Lung microvascular endothelial cell (primary cell): ENCODE data around the gene ADRA2B. TPM values are rescaled to one million over a fixed set of nuclear protein-coding genes. Genes with fewer than 3 reads are reported as not detected.
"Not testable (repeated sequence)": the region's sequence is repeated elsewhere in the genome, so short reads cannot be mapped to it uniquely, and the experiment has no call there.

Experiments used
- DNase-seq, 2 donors: peaks; one replicate each; pipeline versions ENCODE4 v3.0.0 to v3.0.0-alpha.2; 2010; ENCODE audit warnings: low read depth in 2 of 2
- total RNA-seq: library from RNA; depleted of rRNA; stranded (reverse); fragments of >200 nt; gene quantifications from 2 replicates; pipeline ENCODE4 v1.2.1, GENCODE V29; 2014

The ADRA2B gene
- total RNA-seq, 1 donor from 2014 or later = not detected

GRCh38 chr2:96150791-96151594, 34.6 kb upstream of the ADRA2B start:
- DNase-seq = no peak

GRCh38 chr2:96150007-96150640, 33.8 kb upstream of the ADRA2B start:
- no peak for DNase-seq

- peak; percentile 84 to 94 for DNase-seq
Measured at GRCh38 chr2:96148410-96149217, 32.2 kb upstream of the ADRA2B start.

GRCh38 chr2:96147593-96148201, 31.3 kb upstream of the ADRA2B start:
- DNase-seq = no peak

GRCh38 chr2:96146881-96147592, 30.7 kb upstream of the ADRA2B start:
- no peak for DNase-seq

- DNase-seq = no peak
Measured at GRCh38 chr2:96146153-96146880, 29.9 kb upstream of the ADRA2B start.

GRCh38 chr2:96145848-96146152, 29.4 kb upstream of the ADRA2B start:
- no peak for DNase-seq

GRCh38 chr2:96145036-96145847, 28.9 kb upstream of the ADRA2B start, which contains the start of gene DUSP2:
TSS of gene DUSP2 (minus strand) at chr2:96145440. CDS start at chr2:96145354, 86 bp downstream.
- DNase-seq = peak; percentile 54 to 73

- DNase-seq = no peak
Measured at GRCh38 chr2:96144481-96145035, 28.2 kb upstream of the ADRA2B start.

GRCh38 chr2:96143848-96144480, 27.6 kb upstream of the ADRA2B start:
- no peak for DNase-seq

- DNase-seq = no peak
Measured at GRCh38 chr2:96143231-96143847, 27.0 kb upstream of the ADRA2B start.

- no peak for DNase-seq
Measured at GRCh38 chr2:96142217-96143113, 26.1 kb upstream of the ADRA2B start.

GRCh38 chr2:96141624-96141967, 25.2 kb upstream of the ADRA2B start:
- not testable (repeated sequence) for DNase-seq

- DNase-seq = no peak
Measured at GRCh38 chr2:96140941-96141623, 24.7 kb upstream of the ADRA2B start.

GRCh38 chr2:96139181-96139758, 22.9 kb upstream of the ADRA2B start:
- DNase-seq = no peak
